GM18861 (cell line): ENCODE data around the gene RABL2B.
"Not testable (repeated sequence)": the region's sequence is repeated elsewhere in the genome, so short reads cannot be mapped to it uniquely, and the experiment has no call there.

ENCODE experiments used
- ATAC-seq: cut with Tn5 transposase; IDR thresholded peaks from one replicate; pipeline ENCODE4 v1.9.1; 2021; ENCODE audit not compliant: unreplicated experiment

Gene RABL2B

DNA sequence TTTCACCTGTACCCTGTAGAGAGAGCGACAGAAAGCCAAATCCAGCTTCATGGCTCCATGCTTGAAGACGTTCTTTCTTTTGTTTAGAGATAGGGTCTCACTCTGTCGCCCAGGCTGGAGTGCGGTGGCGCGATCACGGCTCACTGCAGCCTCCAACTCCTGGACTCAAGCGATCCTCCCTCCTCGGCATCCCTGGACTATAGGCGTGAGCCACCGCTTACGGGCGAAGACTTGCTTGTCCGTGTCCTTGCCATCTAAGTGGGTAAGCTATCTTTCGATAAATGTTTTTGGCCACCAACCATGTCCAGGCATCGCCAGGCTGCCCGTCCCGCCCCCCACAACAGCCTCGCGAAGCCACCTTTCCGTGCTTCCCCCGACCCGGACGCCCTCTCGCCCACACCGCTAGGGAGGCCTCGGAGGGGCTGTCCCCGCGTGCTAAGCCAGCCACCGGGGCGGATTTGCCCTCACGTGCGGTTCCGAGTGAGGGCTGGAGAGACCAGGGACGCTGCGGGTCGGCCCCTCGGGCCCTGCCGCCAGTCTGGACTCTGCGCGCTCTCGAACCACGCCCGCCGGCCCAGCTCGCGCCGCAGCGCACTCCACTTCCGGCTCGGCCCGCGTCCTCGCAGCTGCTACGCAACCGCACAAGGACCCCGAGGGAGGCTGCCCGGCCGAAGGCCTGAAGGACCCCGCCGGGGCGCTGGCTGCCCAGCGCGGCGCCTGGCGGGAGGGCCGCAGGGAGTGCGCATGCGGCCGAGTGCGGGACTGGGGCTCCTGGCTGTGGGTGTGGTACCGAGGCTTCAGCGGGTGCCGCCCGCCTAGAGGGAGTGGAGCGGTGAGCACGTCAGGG, at the start of gene RABL2B:
Gene RABL2B (minus strand): TSS at position 604 of the 847 bp plus-strand sequence. CDS start 1,342 bp downstream, outside the sequence.
- peak; percentile 88 for ATAC-seq

- ATAC-seq = not testable (repeated sequence)
Observed at GRCh38 chr22:50786936-50787335, 3.5 kb upstream of the RABL2B start.

GRCh38 chr22:50785289-50785688, 1.9 kb upstream of the RABL2B start:
- ATAC-seq = not testable (repeated sequence)

DNA sequence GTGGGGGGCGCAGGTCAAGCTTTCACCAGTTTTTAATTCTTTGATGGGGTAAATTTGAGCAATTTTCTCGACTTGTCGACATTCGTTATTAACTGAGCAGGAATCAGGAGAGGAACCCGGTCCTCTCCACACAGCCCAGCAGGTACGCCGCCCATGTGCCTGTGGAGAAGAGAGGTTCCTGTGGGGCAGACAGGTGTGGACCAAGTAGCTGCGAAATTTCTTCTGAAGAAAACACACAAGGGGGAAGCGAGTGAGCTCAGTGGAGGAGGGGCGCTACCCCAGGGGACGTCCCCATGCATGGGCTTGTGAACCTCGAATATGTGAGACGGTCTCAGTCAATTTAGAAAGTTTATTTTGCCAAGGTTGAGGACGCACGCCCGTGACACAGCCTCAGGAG, 442 bp upstream of the RABL2B start:
- ATAC-seq = peak; percentile 9

- not testable (repeated sequence) for ATAC-seq
Observed at GRCh38 chr22:50782253-50782652, 1.2 kb downstream of the RABL2B start.

DNA sequence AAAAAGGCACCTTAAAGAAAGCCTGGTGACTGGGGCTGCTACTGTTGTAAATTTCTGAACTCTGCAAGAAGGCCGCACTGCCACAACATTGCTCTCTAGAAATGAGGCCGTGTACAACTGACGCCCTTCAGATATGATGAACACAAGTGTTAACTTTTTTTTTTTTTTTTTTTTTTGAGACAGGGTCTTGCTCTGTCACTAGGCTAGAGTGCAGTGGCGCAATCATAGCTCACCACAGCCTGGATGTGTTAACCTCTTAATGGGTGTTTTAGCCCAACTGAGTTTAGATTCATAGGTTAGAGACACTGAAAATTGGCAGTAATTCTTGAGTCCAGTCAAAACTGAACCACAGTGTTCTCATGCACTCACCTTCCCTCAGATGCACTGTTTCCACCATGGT, 3.2 kb downstream of the RABL2B start:
- ATAC-seq = not testable (repeated sequence)

- not testable (repeated sequence) for ATAC-seq
Observed at GRCh38 chr22:50777631-50778030, 5.8 kb downstream of the RABL2B start.

- ATAC-seq = not testable (repeated sequence)
Observed at GRCh38 chr22:50775132-50775531, 8.3 kb downstream of the RABL2B start.

- ATAC-seq = not testable (repeated sequence)
Observed at GRCh38 chr22:50764288-50764687, 19.1 kb downstream of the RABL2B start.

- ATAC-seq = not testable (repeated sequence)
Observed at GRCh38 chr22:50761829-50762228, 21.6 kb downstream of the RABL2B start.

- not testable (repeated sequence) for ATAC-seq
Observed at GRCh38 chr22:50759597-50760341, 23.7 kb downstream of the RABL2B start.

DNA sequence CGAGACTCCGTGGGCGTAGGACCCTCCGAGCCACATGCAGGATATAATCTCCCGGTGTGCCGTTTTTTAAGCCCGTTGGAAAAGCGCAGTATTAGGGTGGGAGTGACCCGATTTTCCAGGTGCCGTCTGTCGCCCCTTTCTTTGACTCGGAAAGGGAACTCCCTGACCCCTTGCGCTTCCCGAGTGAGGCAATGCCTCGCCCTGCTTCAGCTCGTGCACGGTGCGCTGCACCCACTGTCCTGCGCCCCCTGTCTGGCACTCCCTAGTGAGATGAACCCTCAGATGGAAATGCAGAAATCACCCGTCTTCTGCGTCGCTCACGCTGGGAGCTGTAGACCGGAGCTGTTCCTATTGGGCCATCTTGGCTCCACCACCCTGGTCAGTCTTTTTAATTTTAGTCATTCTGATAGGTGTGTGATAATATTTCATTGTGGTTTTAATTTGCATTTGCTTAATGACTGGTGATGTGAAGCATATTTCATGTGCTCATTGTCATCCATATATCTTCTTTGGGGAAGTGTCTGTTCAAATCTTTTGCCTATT, 26.4 kb downstream of the RABL2B start:
- ATAC-seq = not testable (repeated sequence)

DNA sequence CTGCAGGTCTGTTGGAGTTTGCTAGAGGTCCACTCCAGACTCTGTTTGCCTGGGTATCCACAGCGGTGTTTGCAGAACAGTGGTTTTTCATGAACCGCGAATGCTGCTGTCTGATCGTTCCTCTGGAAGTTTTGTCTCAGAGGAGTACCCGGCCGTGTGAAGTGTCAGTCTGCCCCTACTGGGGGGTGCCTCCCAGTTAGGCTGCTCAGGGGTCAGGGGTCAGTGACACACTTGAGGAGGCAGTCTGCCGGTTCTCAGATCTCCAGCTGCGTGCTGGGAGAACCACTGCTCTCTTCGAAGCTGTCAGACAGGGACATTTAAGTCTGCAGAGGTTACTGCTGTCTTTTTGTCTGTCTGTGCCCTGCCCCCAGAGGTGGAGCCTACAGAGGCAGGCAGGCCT, 27.0 kb downstream of the RABL2B start:
- ATAC-seq = not testable (repeated sequence)

DNA sequence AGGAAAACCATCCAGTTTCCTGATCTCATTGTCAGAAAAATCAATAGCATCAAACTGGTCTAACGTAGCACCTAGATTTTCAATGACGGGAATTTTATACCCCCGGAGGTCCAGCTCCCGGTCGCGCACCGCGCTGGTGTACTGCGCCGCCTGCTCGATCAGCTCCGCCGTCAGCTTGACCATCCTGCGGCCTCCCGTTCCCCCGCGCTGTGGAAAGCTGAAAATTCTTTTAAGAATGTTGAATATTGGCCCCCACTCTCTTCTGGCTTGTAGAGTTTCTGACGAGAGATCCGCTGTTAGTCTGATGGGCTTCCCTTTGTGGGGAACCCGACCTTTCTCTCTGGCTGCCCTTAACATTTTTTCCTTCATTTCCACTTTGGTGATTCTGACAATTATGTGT, 28.2 kb downstream of the RABL2B start:
- not testable (repeated sequence) for ATAC-seq

- not testable (repeated sequence) for ATAC-seq
Observed at GRCh38 chr22:50749302-50750074, 33.9 kb downstream of the RABL2B start.

DNA sequence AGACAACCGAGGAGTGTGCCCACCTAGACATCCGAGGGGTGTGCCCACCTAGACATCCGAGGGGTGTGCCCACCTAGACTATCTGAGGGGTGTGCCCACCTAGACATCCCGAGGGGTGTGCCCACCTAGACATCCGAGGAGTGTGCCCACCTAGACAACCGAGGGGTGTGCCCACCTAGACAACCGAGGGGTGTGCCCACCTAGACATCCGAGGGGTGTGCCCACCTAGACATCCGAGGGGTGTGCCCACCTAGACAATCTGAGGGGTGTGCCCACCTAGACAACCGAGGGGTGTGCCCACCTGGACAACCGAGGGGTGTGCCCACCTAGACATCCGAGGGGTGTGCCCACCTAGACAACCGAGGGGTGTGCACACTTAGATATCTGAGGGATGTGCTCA, 34.8 kb downstream of the RABL2B start:
- not testable (repeated sequence) for ATAC-seq

- ATAC-seq = not testable (repeated sequence)
Observed at GRCh38 chr22:50747521-50747920, 35.9 kb downstream of the RABL2B start.

- ATAC-seq = not testable (repeated sequence)
Observed at GRCh38 chr22:50744424-50744823, 39.0 kb downstream of the RABL2B start.

DNA sequence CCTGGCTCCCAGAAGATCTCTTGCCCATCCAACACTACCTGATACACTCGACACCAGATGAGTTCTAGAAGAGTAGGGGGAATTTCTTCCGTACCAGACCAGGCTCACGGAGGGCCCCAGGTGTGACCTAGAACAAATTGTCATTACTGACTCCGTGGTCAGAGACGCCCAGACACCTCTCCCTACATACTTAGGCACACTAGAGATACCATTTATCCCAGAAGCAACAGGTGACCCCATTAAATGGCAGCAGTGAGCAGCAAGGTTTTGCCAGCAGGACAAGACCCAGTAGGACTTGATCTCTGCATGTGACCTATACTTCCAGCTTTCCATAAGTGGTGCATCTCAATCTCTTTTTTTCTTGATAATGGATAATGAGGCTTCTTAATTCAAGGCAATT, 42.7 kb downstream of the RABL2B start:
- ATAC-seq = not testable (repeated sequence)

DNA sequence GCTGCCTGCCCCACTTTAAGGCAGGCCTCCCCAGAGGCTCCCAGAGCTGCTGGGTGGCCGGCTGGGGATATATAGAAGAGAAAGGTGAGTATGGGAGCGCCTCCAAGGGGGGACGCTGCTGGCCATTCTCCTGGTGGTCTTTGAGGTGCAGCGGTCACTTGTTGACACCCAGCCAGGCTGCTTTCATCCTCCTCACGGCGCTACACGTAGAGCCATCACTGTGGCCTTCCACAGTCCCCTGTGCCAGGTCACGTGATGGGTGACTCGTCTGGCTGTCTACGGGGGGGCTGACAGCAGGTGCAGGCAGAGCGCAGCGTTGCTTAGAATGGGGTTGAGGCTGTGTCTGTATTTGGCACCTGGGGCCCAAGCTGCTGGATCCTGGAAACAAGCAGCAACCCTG, 43.5 kb downstream of the RABL2B start:
- no peak for ATAC-seq

DNA sequence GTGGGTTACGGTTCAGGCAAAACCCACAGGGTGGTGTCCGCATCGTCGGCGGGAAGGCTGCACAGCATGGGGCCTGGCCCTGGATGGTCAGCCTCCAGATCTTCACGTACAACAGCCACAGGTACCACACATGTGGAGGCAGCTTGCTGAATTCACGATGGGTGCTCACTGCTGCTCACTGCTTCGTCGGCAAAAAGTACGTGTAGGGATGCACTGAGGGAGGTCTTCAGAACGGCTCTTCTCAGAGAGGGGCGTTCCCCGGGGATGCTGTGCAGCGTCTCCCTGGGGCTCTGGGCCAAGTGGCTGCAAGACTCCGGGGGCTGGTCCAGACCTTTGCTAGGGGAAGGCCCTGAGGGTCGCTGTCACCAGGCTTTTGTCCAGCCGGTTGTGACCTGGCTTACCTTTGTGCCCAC, 44.2 kb downstream of the RABL2B start:
- no peak for ATAC-seq
